ENCODE results near the gene SGSM2.
"Not testable (repeated sequence)": the region's sequence is repeated elsewhere in the genome, so short reads cannot be mapped to it uniquely, and the experiment has no call there.

Gene SGSM2

GRCh38 chr17:2336852-2337543 is at the start of gene SGSM2:
TSS of gene SGSM2 (plus strand) at chr17:2337501. CDS start at chr17:2337689, 188 bp downstream.
- DNase-seq: peak; percentile 70

GRCh38 chr17:2289878-2290478 is 47.3 kb upstream of the SGSM2 start:
- no peak for DNase-seq

- DNase-seq: no peak
These were observed 45.2 kb upstream of the SGSM2 start for GRCh38 chr17:2292100-2292499.

GRCh38 chr17:2295575-2295974 is 41.7 kb upstream of the SGSM2 start:
- DNase-seq: peak; percentile 42

- DNase-seq: no peak
These were observed 40.3 kb upstream of the SGSM2 start for GRCh38 chr17:2297023-2297422.

- no peak for DNase-seq
These were observed 38.2 kb upstream of the SGSM2 start for GRCh38 chr17:2299136-2299535.

GRCh38 chr17:2299756-2300155 is 37.5 kb upstream of the SGSM2 start:
- no peak for DNase-seq

- DNase-seq: no peak
These were observed 34.5 kb upstream of the SGSM2 start for GRCh38 chr17:2302778-2303203.

- DNase-seq: peak; percentile 95
These were observed 33.8 kb upstream of the SGSM2 start, which contains the start of the genes SMG6 and SRR for GRCh38 chr17:2303204-2304188. TSS of gene SMG6 (minus strand) at chr17:2303785. CDS start at chr17:2303720, 65 bp downstream. TSS of gene SRR (plus strand) at chr17:2303950. CDS start at chr17:2315561, 11,611 bp downstream.

GRCh38 chr17:2304931-2305330 is 32.4 kb upstream of the SGSM2 start:
- no peak for DNase-seq

- DNase-seq: no peak
These were observed 27.8 kb upstream of the SGSM2 start for GRCh38 chr17:2309338-2310154.

- no peak for DNase-seq
These were observed 24.6 kb upstream of the SGSM2 start for GRCh38 chr17:2312736-2313135.

GRCh38 chr17:2316916-2317205 is 20.4 kb upstream of the SGSM2 start:
- not testable (repeated sequence) for DNase-seq

GRCh38 chr17:2317796-2318195 is 19.5 kb upstream of the SGSM2 start:
- DNase-seq: no peak

GRCh38 chr17:2319051-2319450 is 18.2 kb upstream of the SGSM2 start:
- no peak for DNase-seq

GRCh38 chr17:2321399-2321798 is 15.9 kb upstream of the SGSM2 start:
- DNase-seq: no peak

GRCh38 chr17:2323629-2324314 is 13.5 kb upstream of the SGSM2 start:
- DNase-seq: no peak

GRCh38 chr17:2331303-2331702 is 6.0 kb upstream of the SGSM2 start:
- no peak for DNase-seq

GRCh38 chr17:2335726-2336214 is 1.5 kb upstream of the SGSM2 start:
- no peak for DNase-seq

- DNase-seq: peak; percentile 95
These were observed 968 bp upstream of the SGSM2 start, which contains the start of gene TSR1 for GRCh38 chr17:2336215-2336851. TSS of gene TSR1 (minus strand) at chr17:2336457. CDS start at chr17:2336427, 30 bp downstream.

All from activated CD4-positive, alpha-beta T cell treated with anti-CD3 and anti-CD28 coated beads, Interleukin-10, Interleukin-2, amounts not matched to agents 100 ng/mL and 50 ng/mL, durations not matched to agents 16 hours and 8 hours (primary cell).